Vagina (tissue), 2 donors: ENCODE results near the gene ITFG2. TPM values are rescaled to one million over a fixed set of nuclear protein-coding genes. Genes with fewer than 3 reads are reported as not detected.

Experiments used
- DNase-seq, 2 donors: peaks; one replicate each; pipeline ENCODE4 v3.0.0-alpha.2; 2017; ENCODE audit errors: extremely low spot score in 2 of 2
- H3K27ac ChIP-seq: fragments of 200-600 bp; sonication (generic); one replicate; pipeline ENCODE4 v1.5.1; 2019
- H3K27me3 ChIP-seq: fragments of 200-600 bp; sonication (generic); one replicate; pipeline ENCODE4 v1.5.1; 2019
- H3K36me3 ChIP-seq, 2 donors: fragments of 200-600 bp; sonication (generic); one replicate each; pipeline ENCODE4 v1.5.1; 2017 to 2019
- H3K4me1 ChIP-seq: fragments of 200-600 bp; sonication (generic); one replicate; pipeline ENCODE4 v1.5.1; 2019
- H3K4me3 ChIP-seq, 2 donors: fragments of 200-600 bp; sonication (generic); 1 replicate in 1 of 2; 2 replicates in 1 of 2; pipeline ENCODE4 v1.5.1; 2016 to 2019
- H3K9me3 ChIP-seq: fragments of 200-600 bp; sonication (generic); one replicate; pipeline ENCODE4 v1.5.1; 2019
- POLR2A ChIP-seq, 2 donors: fragments of 450-650 bp; IDR thresholded peaks; one replicate each; pipeline ENCODE4 v1.6.1; 2017; ENCODE audit warnings: antibody characterized with exemption in 2 of 2, mild to moderate bottlenecking in 2 of 2, moderate library complexity in 2 of 2
- POLR2AphosphoS5 ChIP-seq, 2 donors: sonication (generic); formaldehyde crosslinking; IDR thresholded peaks; one replicate each; pipeline ENCODE4 v1.9.0; 2017; ENCODE audit warnings: antibody characterized with exemption in 2 of 2, mild to moderate bottlenecking in 2 of 2, low read depth in 1 of 2; ENCODE audit not compliant: insufficient read depth in 1 of 2
- intact Hi-C: fragments of 100-400 bp; cut with DNase I; formaldehyde crosslinking; loops from one replicate; pipeline ENCODE4 v1.15.1; 2023
- total RNA-seq: library from RNA; depleted of rRNA; stranded (reverse); fragments of >200 nt; gene quantifications from one replicate; pipeline ENCODE4 v1.2.3, GENCODE V29; 2016
- TF ChIP-seq, protein P1 (sequence below), 3 experiments: fragments of 450-650 bp in 2 of 3; fragments of 200-600 bp in 1 of 3; sonication (generic) in 1 of 3; IDR thresholded peaks; one replicate each; pipeline ENCODE4 v1.5.1; 2017 to 2019; ENCODE audit warnings: antibody characterized with exemption in 3 of 3, mild to moderate bottlenecking in 2 of 3, moderate library complexity in 2 of 3

The ITFG2 gene
- total RNA-seq, 1 donor from 2014 or later, result 30.4 TPM

DNA sequence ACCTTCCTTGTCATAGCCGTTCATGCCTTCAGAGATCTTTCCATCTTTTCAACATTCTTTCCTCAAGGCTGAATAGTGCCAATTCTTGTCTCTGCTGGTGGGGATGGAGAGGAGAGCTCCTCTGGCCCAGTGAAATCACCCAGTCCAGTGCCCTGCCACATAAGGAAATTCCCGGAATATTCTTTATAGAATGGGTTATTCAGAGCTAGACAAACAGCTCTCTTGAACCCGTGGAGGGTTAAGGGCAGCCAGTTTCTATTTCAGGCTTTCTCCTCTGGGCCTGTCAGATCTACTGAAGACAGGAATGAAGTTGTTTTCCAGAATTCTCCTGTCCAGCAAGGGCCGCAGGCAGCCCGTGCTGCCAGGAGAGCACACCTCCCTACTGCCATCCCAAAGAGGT lies 30.5 kb downstream of the ITFG2 start:
- Histone ChIP-seq H3K27ac (peak overlapping the region; percentile 46), H3K4me3 (no peak overlapping the region), H3K9me3 (no peaks in the 10 kb centered on the region), H3K36me3 (no peaks in the 10 kb centered on the region), H3K4me1 (no peaks in the 10 kb centered on the region), H3K27me3 (no peaks in the 10 kb centered on the region)
- intact Hi-C loops, result no loop called here
- no peak for TF ChIP-seq POLR2A (IDR thresholded peaks at IDR 0.05)
- peak in 1 of 2 donors; percentile 26 for TF ChIP-seq POLR2AphosphoS5 (IDR thresholded peaks at IDR 0.05; ENCODE audit: insufficient read depth in 1 of 2, low read depth in 1 of 2)
- TF ChIP-seq, protein P1, sequence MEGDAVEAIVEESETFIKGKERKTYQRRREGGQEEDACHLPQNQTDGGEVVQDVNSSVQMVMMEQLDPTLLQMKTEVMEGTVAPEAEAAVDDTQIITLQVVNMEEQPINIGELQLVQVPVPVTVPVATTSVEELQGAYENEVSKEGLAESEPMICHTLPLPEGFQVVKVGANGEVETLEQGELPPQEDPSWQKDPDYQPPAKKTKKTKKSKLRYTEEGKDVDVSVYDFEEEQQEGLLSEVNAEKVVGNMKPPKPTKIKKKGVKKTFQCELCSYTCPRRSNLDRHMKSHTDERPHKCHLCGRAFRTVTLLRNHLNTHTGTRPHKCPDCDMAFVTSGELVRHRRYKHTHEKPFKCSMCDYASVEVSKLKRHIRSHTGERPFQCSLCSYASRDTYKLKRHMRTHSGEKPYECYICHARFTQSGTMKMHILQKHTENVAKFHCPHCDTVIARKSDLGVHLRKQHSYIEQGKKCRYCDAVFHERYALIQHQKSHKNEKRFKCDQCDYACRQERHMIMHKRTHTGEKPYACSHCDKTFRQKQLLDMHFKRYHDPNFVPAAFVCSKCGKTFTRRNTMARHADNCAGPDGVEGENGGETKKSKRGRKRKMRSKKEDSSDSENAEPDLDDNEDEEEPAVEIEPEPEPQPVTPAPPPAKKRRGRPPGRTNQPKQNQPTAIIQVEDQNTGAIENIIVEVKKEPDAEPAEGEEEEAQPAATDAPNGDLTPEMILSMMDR (IDR thresholded peaks at IDR 0.05), result no peak
- DNase-seq, result peak in 1 of 2 donors; percentile 40

DNA sequence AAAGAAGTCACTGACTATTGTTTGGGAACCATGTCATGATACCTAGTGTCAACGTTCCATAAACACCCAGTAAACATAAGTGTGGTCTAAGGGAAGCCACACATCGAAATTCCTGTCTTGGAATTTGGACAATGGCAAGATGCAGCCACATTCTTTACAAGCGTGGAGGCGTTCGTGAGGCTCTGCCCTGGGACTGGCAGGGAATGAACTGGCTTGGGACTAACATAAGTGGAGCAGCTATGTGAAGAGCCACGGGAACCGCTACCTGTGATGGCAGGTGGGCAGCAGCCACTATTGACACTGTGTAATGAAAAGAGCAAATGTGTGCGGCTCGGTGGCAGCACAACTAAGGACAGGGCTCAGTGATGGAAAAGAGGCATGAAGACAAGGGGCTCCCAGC lies 32.3 kb downstream of the ITFG2 start:
- no peaks in the 10 kb centered on the region for H3K36me3 ChIP-seq
- H3K27ac ChIP-seq, result peak overlapping the region; percentile 6
- H3K27me3 ChIP-seq, result no peaks in the 10 kb centered on the region
- H3K9me3 ChIP-seq, result no peaks in the 10 kb centered on the region
- intact Hi-C loops, result no loop called here
- TF ChIP-seq, protein P1 (IDR thresholded peaks at IDR 0.05), result no peak
- TF ChIP-seq POLR2A (IDR thresholded peaks at IDR 0.05), result no peak
- no peak for TF ChIP-seq POLR2AphosphoS5 (IDR thresholded peaks at IDR 0.05; ENCODE audit: insufficient read depth in 1 of 2, low read depth in 1 of 2)
- DNase-seq, result no peak
- no peaks in the 10 kb centered on the region for H3K4me1 ChIP-seq
- H3K4me3 ChIP-seq, result no peak overlapping the region

DNA sequence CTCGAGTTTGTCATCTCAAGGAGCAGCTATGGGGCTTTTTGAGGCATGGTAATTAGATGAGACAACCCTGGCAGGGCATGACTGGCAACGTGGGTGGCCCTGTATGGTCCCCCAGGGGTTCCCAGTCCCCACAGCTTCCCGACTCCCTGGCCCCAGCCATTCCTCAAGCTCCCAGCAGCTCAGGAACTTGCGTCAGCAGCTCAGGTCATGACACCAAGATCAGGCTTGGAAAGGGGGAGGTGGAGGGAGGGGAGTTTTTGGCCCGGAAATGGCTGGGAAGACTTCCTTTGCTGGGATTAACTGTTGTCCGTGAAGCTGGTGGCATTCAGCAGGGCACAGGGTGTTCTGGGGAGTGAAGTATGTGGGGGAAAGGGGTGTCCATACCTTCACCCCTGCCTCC lies 32.8 kb downstream of the ITFG2 start:
- Histone ChIP-seq H3K4me3 (no peak overlapping the region), H3K27ac (peak overlapping the region; percentile 6), H3K4me1 (no peaks in the 10 kb centered on the region), H3K36me3 (no peaks in the 10 kb centered on the region), H3K9me3 (no peaks in the 10 kb centered on the region), H3K27me3 (no peaks in the 10 kb centered on the region)
- TF ChIP-seq, protein P1 (IDR thresholded peaks at IDR 0.05), result no peak
- no peak for TF ChIP-seq POLR2A (IDR thresholded peaks at IDR 0.05)
- no peak for TF ChIP-seq POLR2AphosphoS5 (IDR thresholded peaks at IDR 0.05; ENCODE audit: insufficient read depth in 1 of 2, low read depth in 1 of 2)
- DNase-seq, result no peak
- intact Hi-C loops, result no loop called here

DNA sequence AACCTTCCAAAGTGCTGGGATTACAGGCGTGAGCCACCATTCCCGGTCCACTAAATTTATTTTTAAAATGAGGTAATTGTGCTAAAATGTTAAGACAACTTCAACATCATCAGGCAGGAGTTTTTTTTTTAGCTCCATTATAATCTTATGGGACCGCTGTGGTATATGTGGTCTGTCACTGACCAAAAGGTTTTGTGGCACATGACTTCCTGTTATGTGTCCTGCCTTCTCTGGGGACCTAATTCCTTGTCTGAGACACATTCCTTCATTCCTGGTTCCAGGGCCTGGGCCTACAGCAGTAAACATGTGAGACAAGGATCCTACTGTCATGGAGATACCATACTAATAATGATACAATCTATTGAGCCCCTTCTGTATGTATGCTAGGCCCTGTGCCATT lies 39.5 kb downstream of the ITFG2 start:
- intact Hi-C loops, result no loop called here

DNA sequence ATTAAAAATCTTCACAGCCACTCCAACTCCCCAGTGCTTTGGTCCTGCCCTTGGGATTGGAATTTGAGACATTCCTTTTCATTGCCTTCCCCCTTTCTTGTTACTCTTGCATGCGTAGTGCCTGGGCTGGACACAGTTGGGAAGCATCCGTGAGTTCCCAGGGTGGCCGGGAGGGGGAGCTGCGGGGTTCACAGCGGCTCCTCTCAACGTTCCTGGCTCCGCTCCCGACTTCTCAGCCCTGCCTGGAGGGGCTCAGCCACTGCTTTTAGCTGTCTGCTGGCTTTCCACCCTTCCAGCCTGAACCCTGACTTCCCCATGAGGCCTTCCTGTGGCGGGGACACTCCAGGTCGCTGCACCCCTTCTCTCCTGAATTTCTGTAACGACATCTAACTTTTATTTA lies 41.2 kb downstream of the ITFG2 start:
- TF ChIP-seq POLR2A (IDR thresholded peaks at IDR 0.05) (no peak), POLR2AphosphoS5 (IDR thresholded peaks at IDR 0.05; ENCODE audit: insufficient read depth in 1 of 2, low read depth in 1 of 2) (no peak)
- TF ChIP-seq, protein P1 (IDR thresholded peaks at IDR 0.05), result peak; percentile 27 to 79 (median 72)
- intact Hi-C loops, result no loop called here
- DNase-seq, result no peak
- no peaks in the 10 kb centered on the region for H3K4me1 ChIP-seq
- H3K36me3 ChIP-seq, result no peaks in the 10 kb centered on the region
- no peaks in the 10 kb centered on the region for H3K9me3 ChIP-seq
- H3K27ac ChIP-seq, result no peak overlapping the region
- H3K4me3 ChIP-seq, result no peak overlapping the region
- H3K27me3 ChIP-seq, result no peaks in the 10 kb centered on the region

More for the DNA sequence above, 39.5 kb downstream of the ITFG2 start:
- Histone ChIP-seq H3K27me3 (no peaks in the 10 kb centered on the region), H3K27ac (no peak overlapping the region), H3K4me1 (no peaks in the 10 kb centered on the region), H3K4me3 (no peak overlapping the region), H3K9me3 (no peaks in the 10 kb centered on the region), H3K36me3 (no peaks in the 10 kb centered on the region)
- no peak for TF ChIP-seq POLR2A (IDR thresholded peaks at IDR 0.05)
- no peak for TF ChIP-seq POLR2AphosphoS5 (IDR thresholded peaks at IDR 0.05; ENCODE audit: insufficient read depth in 1 of 2, low read depth in 1 of 2)
- TF ChIP-seq, protein P1 (IDR thresholded peaks at IDR 0.05), result no peak
- no peak for DNase-seq
